ENCODE measurements around the gene SEPTIN1.
"Not testable (repeated sequence)": the region's sequence is repeated elsewhere in the genome, so short reads cannot be mapped to it uniquely, and the experiment has no call there.

SEPTIN1 gene

GRCh38 chr16:30334473-30334989, 47.8 kb downstream of the SEPTIN1 start:
- H4K20me1 ChIP-seq (ENCODE audit: insufficient read depth, low read length, poor library complexity, severe bottlenecking); H3K27me3 ChIP-seq (ENCODE audit: insufficient read depth, low read length, poor library complexity, severe bottlenecking); H3K9me2 ChIP-seq (replicated peaks; ENCODE audit: low read depth, low read length); H3K36me3 ChIP-seq (ENCODE audit: insufficient read depth, low read length); H3K9me3 ChIP-seq (ENCODE audit: insufficient read depth, low read depth, low read length); H3F3A ChIP-seq (ENCODE audit: low read depth); H2AFZ ChIP-seq (ENCODE audit: low read length): not testable (repeated sequence)
- Histone ChIP-seq H3K9ac (ENCODE audit: low read depth, low read length, poor library complexity, severe bottlenecking) (peak overlapping the region; percentile 63), H3K4me3 (ENCODE audit: low read length, poor library complexity, severe bottlenecking) (peak overlapping the region; percentile 80), H3K4me2 (ENCODE audit: low read depth, low read length, poor library complexity, severe bottlenecking) (peak overlapping the region; percentile 67), H3K4me1 (ENCODE audit: insufficient read depth, low read length, poor library complexity, severe bottlenecking) (peaks cover 11% of the 10 kb centered on the region), H3K79me2 (ENCODE audit: insufficient read depth, low read length) (peaks cover 27% of the 10 kb centered on the region; the same call in 1 of the 2 replicates)
